ENCODE results near the gene LTB4R.
"Not testable (repeated sequence)": the region's sequence is repeated elsewhere in the genome, so short reads cannot be mapped to it uniquely, and the experiment has no call there.

The LTB4R gene

DNA sequence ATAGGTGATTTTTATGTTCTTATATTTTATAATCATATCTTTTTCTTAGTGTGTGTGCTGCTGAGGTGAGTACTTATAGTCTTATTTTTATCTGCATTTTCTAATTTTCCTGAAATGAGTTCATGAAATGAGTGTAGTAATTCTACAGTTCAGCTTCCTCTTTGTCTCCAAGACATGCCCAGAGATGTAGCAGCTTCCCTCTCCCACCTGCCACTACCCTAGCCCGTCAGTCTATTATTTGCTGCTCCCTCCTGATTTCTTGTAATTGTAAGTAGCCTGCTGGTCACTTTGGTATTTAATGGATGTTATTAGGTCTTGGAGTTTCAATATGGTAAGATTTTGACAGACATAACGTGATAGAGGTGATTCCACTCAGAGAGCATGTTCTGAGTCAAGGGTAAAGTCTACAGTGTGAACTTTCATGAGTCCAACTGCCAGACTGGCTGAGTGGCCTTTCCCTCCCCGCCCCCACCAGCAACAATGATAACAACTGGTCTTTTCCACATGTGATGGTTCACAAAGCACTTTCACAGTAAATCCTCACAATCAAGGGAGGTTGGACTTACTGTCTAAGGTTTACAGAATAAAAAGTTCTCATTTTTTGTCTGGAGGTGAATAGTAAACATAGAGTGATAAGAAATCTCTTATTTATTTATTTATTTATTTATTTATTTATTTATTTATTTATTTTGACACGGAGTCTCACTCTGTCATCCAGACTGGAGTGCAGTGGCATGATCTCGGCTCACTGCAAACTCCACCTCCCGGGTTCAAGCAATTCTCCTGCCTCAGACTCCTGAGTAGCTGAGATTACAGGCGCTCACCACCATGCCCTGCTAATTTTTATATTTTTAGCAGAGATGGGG is 32.7 kb downstream of the LTB4R start:
- DNase-seq (ENCODE audit: low read depth in 2 of 2) = no peak

DNA sequence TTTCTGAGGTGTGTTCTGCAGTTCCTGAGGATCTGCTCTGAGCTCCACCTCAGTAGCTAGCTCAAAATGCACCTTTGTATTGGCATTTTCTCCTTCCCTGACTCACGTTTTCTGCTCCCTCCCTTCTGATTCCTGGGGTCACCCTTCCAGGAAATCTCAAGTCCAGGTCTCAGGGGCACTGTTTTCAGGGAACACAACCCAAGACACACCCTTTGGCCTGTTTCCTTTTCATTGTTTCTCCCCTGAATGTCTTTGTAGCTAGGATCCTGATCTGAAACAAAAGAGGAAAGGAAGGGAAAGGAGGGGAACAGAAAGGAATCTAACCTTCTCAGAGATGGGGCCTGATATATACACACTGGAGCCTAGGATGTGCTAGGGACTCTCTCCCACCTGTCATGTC is 35.8 kb downstream of the LTB4R start:
- no peak for DNase-seq (ENCODE audit: low read depth in 2 of 2)

- DNase-seq (ENCODE audit: low read depth in 2 of 2) = no peak
These were observed 36.9 kb downstream of the LTB4R start for GRCh38 chr14:24348186-24348585.

DNA sequence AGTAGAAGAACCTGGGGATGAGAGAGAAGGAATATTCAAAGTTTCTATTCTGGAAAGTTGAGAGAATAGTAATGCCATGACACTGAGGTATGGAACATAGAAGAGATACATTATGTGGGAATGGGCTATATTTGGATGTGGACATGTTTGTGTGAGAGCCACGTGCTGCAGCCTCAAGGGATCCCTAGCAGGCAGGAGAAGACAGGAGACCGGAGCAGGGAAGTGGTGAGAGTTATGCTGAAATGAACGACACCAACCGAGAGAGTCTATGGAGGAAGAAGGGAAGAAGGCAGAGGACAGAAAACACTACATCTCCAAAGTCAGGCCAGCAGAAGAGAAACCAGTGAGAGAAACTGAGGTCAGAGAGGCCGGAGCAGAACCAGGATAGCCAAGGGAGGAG is 38.4 kb downstream of the LTB4R start:
- no peak for DNase-seq (ENCODE audit: low read depth in 2 of 2)

- no peak for DNase-seq (ENCODE audit: low read depth in 2 of 2)
These were observed 40.2 kb downstream of the LTB4R start for GRCh38 chr14:24351517-24351916.

- DNase-seq (ENCODE audit: low read depth in 2 of 2) = no peak
These were observed 42.5 kb downstream of the LTB4R start for GRCh38 chr14:24353559-24354481.

- not testable (repeated sequence) for DNase-seq (ENCODE audit: low read depth in 2 of 2)
These were observed 43.2 kb downstream of the LTB4R start for GRCh38 chr14:24354482-24354825.

DNA sequence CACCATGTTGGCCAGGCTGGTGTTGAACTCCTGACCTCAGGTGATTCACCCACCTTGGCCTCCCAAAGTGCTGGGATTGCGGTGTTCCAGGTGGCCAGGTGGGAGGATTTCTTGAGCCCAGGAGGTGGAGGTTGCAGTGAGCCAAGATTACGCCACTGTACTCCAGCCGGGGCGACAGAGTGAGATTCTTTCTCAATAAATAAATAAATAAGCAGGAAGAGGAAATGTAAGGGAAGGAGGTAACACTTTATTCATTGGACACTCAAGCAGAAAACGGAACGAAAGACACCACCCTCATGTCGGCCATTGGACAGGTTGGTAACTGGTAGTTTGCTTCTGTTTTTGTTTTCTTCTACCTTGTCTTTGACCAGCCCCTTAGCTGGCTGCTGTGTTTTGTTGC is 43.7 kb downstream of the LTB4R start:
- DNase-seq (ENCODE audit: low read depth in 2 of 2) = no peak

GRCh38 chr14:24356208-24356607 is 44.9 kb downstream of the LTB4R start:
- no peak for DNase-seq (ENCODE audit: low read depth in 2 of 2)

DNA sequence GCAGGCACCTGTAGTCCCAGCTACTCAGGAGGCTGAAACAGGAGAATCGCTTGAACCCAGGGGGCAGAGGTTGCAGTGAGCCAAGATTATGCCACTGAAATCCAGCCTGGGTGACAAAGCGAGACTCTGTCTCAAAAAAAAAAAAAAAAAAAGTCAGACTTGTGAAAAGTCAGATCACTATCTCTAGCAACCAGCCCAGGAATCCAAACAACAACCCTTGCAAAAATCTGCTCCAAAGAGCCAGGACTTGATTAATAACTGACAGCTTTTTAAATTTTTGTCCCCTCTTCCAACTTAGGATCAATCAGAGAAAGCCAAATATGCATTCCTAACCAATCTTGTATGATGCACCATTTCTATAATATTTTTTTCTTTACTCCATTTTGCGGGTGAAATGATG is 49.0 kb downstream of the LTB4R start:
- no peak for DNase-seq (ENCODE audit: low read depth in 2 of 2)

DNA sequence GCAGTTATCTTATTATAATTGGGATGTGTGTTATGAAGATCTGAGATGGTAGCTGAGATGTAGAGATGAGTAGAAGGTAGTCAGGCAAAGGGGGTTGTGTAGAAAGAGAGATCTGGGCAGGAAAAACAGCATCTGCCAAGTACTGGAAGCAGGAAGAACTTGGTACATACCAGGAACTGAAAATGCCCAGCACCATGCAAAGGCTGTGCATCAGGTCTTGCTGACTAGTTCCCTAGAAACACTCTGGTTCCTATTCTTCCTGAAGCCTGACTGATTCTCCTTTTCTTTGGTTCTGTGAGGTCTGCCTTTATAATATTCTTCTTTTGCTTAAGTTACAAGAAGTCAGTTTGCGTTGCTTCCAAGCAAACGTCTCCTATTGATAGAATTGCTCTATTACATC is 50.0 kb downstream of the LTB4R start:
- no peak for DNase-seq (ENCODE audit: low read depth in 2 of 2)

DNA sequence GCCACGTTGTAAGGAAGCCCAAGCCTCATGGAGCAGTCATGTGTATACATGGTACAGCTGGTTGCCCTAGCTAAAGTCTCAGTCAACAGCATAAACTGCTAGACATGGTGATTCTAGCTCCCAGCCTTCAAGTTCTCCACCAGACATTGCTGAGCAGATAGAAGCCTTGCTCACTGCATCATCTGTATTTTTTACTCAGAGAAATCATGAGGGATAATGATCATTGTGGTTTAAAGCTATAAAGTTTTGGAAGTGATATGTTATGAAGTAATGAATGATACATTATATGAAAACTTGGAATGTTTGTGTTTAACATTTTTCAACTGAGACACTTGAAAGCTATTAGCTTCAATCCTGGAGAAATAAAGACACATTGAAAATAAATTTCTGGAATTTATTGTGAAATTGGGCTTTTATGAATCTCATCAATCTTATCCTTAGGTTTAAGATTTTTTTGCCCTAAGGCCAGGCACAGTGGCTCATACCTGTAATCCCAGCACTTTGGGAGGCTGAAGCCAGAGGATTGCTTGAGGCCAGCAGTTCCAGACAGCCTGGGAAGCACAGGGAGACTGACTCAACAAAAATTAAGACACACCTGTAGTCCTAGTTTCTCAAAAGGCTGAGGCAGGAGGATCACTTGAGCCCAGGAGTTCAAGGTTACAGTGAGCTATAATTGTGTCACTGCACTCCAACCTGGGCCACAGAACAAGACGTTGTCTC is 51.1 kb downstream of the LTB4R start:
- no peak for DNase-seq (ENCODE audit: low read depth in 2 of 2)

DNA sequence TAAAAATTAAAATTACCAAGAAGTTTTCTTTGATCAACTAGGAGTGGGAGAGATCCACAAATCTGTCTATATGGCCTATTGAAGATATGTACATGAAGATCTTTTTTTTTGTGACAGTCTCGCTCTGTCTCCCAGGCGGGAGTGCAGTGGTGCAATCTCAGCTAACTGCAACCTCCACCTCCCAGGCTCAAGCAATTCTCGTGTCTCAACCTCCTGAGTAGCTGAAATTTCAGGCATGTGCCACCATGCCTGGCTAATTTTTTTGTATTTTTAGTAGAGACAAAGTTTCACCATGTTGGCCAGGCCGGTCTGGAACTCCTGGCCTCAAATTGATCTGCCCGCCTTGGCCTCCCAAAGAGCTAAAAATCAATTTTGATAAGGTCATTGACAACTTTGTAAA is 52.1 kb downstream of the LTB4R start:
- no peak for DNase-seq (ENCODE audit: low read depth in 2 of 2)

GRCh38 chr14:24364841-24365240 is 53.5 kb downstream of the LTB4R start:
- DNase-seq (ENCODE audit: low read depth in 2 of 2) = no peak

GRCh38 chr14:24365600-24366412 is 54.5 kb downstream of the LTB4R start:
- peak; percentile 57 to 62 for DNase-seq (ENCODE audit: low read depth in 2 of 2)

DNA sequence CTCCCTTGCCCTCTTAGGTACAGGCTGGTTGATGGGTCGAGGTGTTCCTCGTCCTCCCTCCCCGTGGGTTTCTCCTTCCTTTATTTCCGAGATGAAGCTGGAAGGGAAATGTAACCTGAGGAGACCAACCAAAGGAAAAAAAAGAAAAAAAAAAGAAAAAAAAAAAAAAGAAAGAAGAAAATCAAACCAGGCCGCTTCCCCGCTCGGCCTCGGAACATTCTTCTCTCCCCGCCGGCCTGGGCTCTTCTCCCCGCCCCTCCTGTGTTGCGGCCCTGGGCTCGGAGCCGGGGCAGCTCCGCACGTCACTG is 55.1 kb downstream of the LTB4R start:
- DNase-seq (ENCODE audit: low read depth in 2 of 2) = no peak

DNA sequence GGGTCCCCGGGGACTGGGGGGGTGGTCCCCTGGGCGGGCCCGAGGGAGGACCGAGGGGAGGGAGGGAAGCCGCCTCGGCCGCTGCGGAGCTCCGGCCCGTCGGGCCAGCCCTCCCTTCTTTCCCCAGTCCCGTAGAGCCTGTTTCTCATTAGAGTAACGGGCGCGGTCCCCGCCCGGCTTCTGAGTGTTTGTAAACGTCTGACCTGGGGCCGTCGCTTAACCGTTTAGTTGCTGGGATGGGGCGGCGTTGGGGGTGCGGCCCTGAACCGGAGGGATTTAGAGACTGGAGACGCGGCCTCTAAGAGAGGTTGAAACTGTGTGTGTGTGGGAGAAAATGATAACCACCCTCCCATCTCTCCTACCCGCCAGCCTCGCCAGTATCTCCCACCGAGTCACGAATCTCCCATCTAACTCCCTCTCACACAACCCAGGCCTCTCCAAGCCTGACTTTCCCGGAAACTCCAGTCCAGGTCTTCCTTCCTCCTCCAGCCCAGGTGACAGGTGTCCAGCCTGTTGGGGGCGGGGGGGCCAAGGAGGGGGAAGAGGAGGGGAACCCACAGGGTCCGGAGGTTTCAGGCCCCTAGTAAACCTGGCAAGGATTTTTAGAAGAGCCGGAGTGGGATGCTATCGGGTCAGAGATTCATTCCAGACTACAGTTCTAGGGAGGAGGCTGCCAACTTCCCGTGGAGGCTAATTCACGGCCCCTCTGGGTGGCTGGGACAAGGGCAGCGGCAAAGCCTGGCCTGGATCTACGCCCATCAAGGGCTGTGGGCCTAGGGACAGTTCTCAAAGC is 55.6 kb downstream of the LTB4R start:
- DNase-seq (ENCODE audit: low read depth in 2 of 2) = peak in 1 of 2 donors; percentile 14

All from stimulated activated CD4-positive, alpha-beta T cell treated with anti-CD3 and anti-CD28 coated beads, Interleukin-4, amount 100 ng/mL, for 48 hours (primary cell).